PC-3 (cell line): ENCODE results near the gene CHRNG. TPM values are rescaled to one million over a fixed set of nuclear protein-coding genes. Genes with fewer than 3 reads are reported as not detected.

Experiments used
- ATAC-seq: fragments of 200-7000 bp; cut with Tn5 transposase; 2 replicates; pipeline ENCODE4 v1.9.1; 2020; ENCODE audit warnings: mild to moderate bottlenecking, moderate library complexity
- Bru-seq: library from RNA; stranded (reverse); fragments of 400-500 nt; gene quantifications from one replicate; lab custom pipeline; 2021; lab: Mats Ljungman, UMichigan
- BruChase-seq, 2 experiments: library from RNA; stranded (reverse); fragments of 400-500 nt; gene quantifications; one replicate each; lab custom pipeline; 2021; lab: Mats Ljungman, UMichigan
- BruUV-seq: library from RNA; stranded (reverse); fragments of 400-500 nt; replicated peaks from 2 replicates; lab custom pipeline; 2021; lab: Mats Ljungman, UMichigan
- CTCF ChIA-PET: fragments of 300-600 bp; sonication (Branson Sonifier 250); formaldehyde crosslinking; loops from one replicate; lab custom pipeline; 2022; ENCODE audit warnings: antibody characterized with exemption; lab: Charles Lee
- POLR2A ChIA-PET: fragments of 300-600 bp; sonication (Branson Sonifier 250); formaldehyde crosslinking; loops from one replicate; lab custom pipeline; 2022; ENCODE audit warnings: antibody characterized with exemption; ENCODE audit not compliant: unreplicated experiment; lab: Charles Lee
- DNase-seq: peaks from one replicate; pipeline ENCODE4 v3.0.0-alpha.2; 2015
- H2AFZ ChIP-seq: fragments of 300-600 bp; sonication (generic); 2 replicates; pipeline ENCODE4 v1.6.0; 2016; ENCODE audit warnings: antibody characterized with exemption, low read length
- H3F3A ChIP-seq: fragments of 300-600 bp; sonication (generic); one replicate; pipeline ENCODE4 v1.6.0; 2017; ENCODE audit warnings: antibody characterized with exemption, low read length, control low read depth, mild to moderate bottlenecking; ENCODE audit not compliant: unreplicated experiment
- H3K27ac ChIP-seq: fragments of 300-600 bp; sonication (generic); 2 replicates; pipeline ENCODE4 v1.5.1; 2016; ENCODE audit warnings: mild to moderate bottlenecking, low read length
- H3K27me3 ChIP-seq: fragments of 300-600 bp; sonication (generic); 2 replicates; pipeline ENCODE4 v1.6.1; 2016; ENCODE audit warnings: low read length, mixed read lengths
- H3K36me3 ChIP-seq: fragments of 300-600 bp; sonication (generic); 2 replicates; pipeline ENCODE4 v1.6.1; 2016; ENCODE audit warnings: low read depth, mixed run types, low read length, mixed read lengths
- H3K4me1 ChIP-seq: fragments of 300-600 bp; sonication (generic); 2 replicates; pipeline ENCODE4 v1.5.1; 2016; ENCODE audit warnings: low read length; ENCODE audit not compliant: insufficient read depth
- H3K4me2 ChIP-seq: fragments of 300-600 bp; sonication (generic); 2 replicates; pipeline ENCODE4 v1.6.0; 2016; ENCODE audit warnings: low read length
- H3K4me3 ChIP-seq: fragments of 300-600 bp; sonication (generic); 2 replicates; pipeline ENCODE4 v1.5.1; 2016; ENCODE audit warnings: mild to moderate bottlenecking, low read length, mixed read lengths
- H3K79me2 ChIP-seq: fragments of 300-600 bp; sonication (generic); 2 replicates; pipeline ENCODE4 v1.6.1; 2017; ENCODE audit warnings: low read length, mixed read lengths
- H3K9ac ChIP-seq: fragments of 300-600 bp; sonication (generic); 2 replicates; pipeline ENCODE4 v1.6.0; 2016; ENCODE audit warnings: mild to moderate bottlenecking, low read length
- H3K9me2 ChIP-seq: fragments of 300-600 bp; sonication (generic); replicated peaks from 2 replicates; pipeline ENCODE4 v1.6.1; 2016; ENCODE audit warnings: mixed run types, low read length, mixed read lengths
- H3K9me3 ChIP-seq: fragments of 300-600 bp; sonication (generic); 2 replicates; pipeline ENCODE4 v1.6.1; 2016; ENCODE audit warnings: low read length, mixed read lengths
- H4K20me1 ChIP-seq: fragments of 300-600 bp; sonication (generic); 2 replicates; pipeline ENCODE4 v1.6.1; 2016; ENCODE audit warnings: low read length, mixed read lengths
- CTCF ChIP-seq: fragments of 300-600 bp; sonication (generic); conservative IDR thresholded peaks from 2 replicates; pipeline ENCODE4 v1.5.1; 2017; ENCODE audit warnings: antibody characterized with exemption, low read depth, mild to moderate bottlenecking, low read length
- EZH2 ChIP-seq: fragments of 300-600 bp; sonication (generic); IDR thresholded peaks from one replicate; pipeline ENCODE4 v1.6.1; 2017; ENCODE audit warnings: antibody characterized with exemption, mild to moderate bottlenecking, low read length; ENCODE audit not compliant: unreplicated experiment
- EZH2phosphoT487 ChIP-seq: fragments of 300-600 bp; sonication (generic); IDR thresholded peaks from 2 replicates; pipeline ENCODE4 v1.6.1; 2018; ENCODE audit warnings: mild to moderate bottlenecking, antibody characterized with exemption, low read length, borderline replicate concordance
- intact Hi-C: fragments of 100-400 bp; cut with micrococcal nuclease; formaldehyde crosslinking; loops from 2 replicates; pipeline ENCODE4 v1.9.0; 2023
- long read RNA-seq: library from polyadenylated mRNA; unstranded; transcript quantifications from one replicate; pipeline ENCODE4 v2.0.0, GENCODE V29; 2021; ENCODE audit not compliant: unreplicated experiment
- total RNA-seq: library from RNA; depleted of rRNA; stranded (reverse); fragments of >200 nt; gene quantifications from 2 replicates; pipeline ENCODE4 v1.2.3, GENCODE V29; 2014; rRNA removed

Gene CHRNG
- total RNA-seq: not detected in 2 replicates
- not detected for Bru-seq, nascent RNA
- BruChase-seq, experiment 1, labeled RNA remaining after a 6-hour chase: not detected
- BruChase-seq, experiment 2, labeled RNA remaining after a 2-hour chase: not detected
- long read RNA-seq: 0 reads

- TF ChIP-seq CTCF (no peak), EZH2phosphoT487 (no peak), EZH2 (no peak)
- Histone ChIP-seq H3K27me3 (no peaks in the 10 kb centered on the region), H3K27ac (no peak within 1 kb of the TSS), H3K36me3 (no peaks in the 10 kb centered on the region), H3K4me3 (no peak within 1 kb of the TSS), H3K9me3 (no peaks in the 10 kb centered on the region), H3K4me1 (no peaks in the 10 kb centered on the region), H3K79me2 (no peaks in the 10 kb centered on the region), H3F3A (no peaks in the 10 kb centered on the region), H3K9ac (no peak within 1 kb of the TSS), H2AFZ (no peak within 1 kb of the TSS), H3K9me2 (no peaks in the 10 kb centered on the region), H4K20me1 (no peaks in the 10 kb centered on the region), H3K4me2 (no peak within 1 kb of the TSS)
- ATAC-seq: no peak
- intact Hi-C loops: no loop called here
- ChIA-PET POLR2A (no interaction called here), CTCF (no interaction called here)
- no TSS peak for BruUV-seq
- DNase-seq: no peak
These were observed at the start of gene CHRNG for GRCh38 chr2:232539298-232540231. CHRNG (plus strand) TSS chr2:232539692; CDS start chr2:232539748, 56 bp downstream.

- TF ChIP-seq CTCF (no peak), EZH2phosphoT487 (no peak), EZH2 (no peak)
- no peaks in the 10 kb centered on the region for H3K4me1 ChIP-seq
- no peak overlapping the region for H3K4me3 ChIP-seq
- no peaks in the 10 kb centered on the region for H3K9me2 ChIP-seq
- H4K20me1 ChIP-seq: no peaks in the 10 kb centered on the region
- DNase-seq: no peak
- ChIA-PET POLR2A (no interaction called here), CTCF (no interaction called here)
- no peaks in the 10 kb centered on the region for H3K27me3 ChIP-seq
- no peak overlapping the region for H3K27ac ChIP-seq
- no peak overlapping the region for H3K4me2 ChIP-seq
- no peaks in the 10 kb centered on the region for H3K79me2 ChIP-seq
- no peaks in the 10 kb centered on the region for H3K9me3 ChIP-seq
- no peak overlapping the region for H3K9ac ChIP-seq
- intact Hi-C loops: no loop called here
- no TSS peak for BruUV-seq
- H3K36me3 ChIP-seq: no peaks in the 10 kb centered on the region
- no peak for ATAC-seq
- no peaks in the 10 kb centered on the region for H3F3A ChIP-seq
- H2AFZ ChIP-seq: no peak overlapping the region
These were observed 49.0 kb upstream of the CHRNG start for GRCh38 chr2:232490221-232491138.
